ENCODE measurements around the gene PATJ. TPM values are rescaled to one million over a fixed set of nuclear protein-coding genes. Genes with fewer than 3 reads are reported as not detected.
"Not testable (repeated sequence)": the region's sequence is repeated elsewhere in the genome, so short reads cannot be mapped to it uniquely, and the experiment has no call there.

Gene PATJ
- total RNA-seq, 1 donor from 2014 or later: 121 TPM

GRCh38 chr1:62196086-62196690 lies 453.9 kb downstream of the PATJ start:
- DNase-seq (ENCODE audit: missing footprints): no peak
- intact Hi-C loops (cut with DNase I): no loop called here
- ATAC-seq: no peak

GRCh38 chr1:62198069-62198780 lies 455.9 kb downstream of the PATJ start:
- ATAC-seq (no peak), DNase-seq (ENCODE audit: missing footprints) (no peak)
- intact Hi-C loops (cut with DNase I): no loop called here

GRCh38 chr1:62198781-62199125 lies 456.5 kb downstream of the PATJ start:
- intact Hi-C loops (cut with DNase I): no loop called here
- DNase-seq (ENCODE audit: missing footprints) (no peak), ATAC-seq (no peak)

GRCh38 chr1:62207187-62207586 lies 464.9 kb downstream of the PATJ start:
- intact Hi-C loops (cut with DNase I): no loop called here
- DNase-seq (ENCODE audit: missing footprints) (no peak), ATAC-seq (no peak)

GRCh38 chr1:62208087-62208486 lies 465.8 kb downstream of the PATJ start:
- DNase-seq (ENCODE audit: missing footprints) (no peak), ATAC-seq (no peak)
- intact Hi-C loops (cut with DNase I): no loop called here

GRCh38 chr1:62208970-62209369 lies 466.7 kb downstream of the PATJ start:
- ATAC-seq: no peak
- intact Hi-C loops (cut with DNase I): no loop called here
- no peak for DNase-seq (ENCODE audit: missing footprints)

GRCh38 chr1:62209931-62210595 lies 467.8 kb downstream of the PATJ start:
- ATAC-seq: no peak
- no peak for DNase-seq (ENCODE audit: missing footprints)
- intact Hi-C loops (cut with DNase I): no loop called here

GRCh38 chr1:62210960-62211359 lies 468.7 kb downstream of the PATJ start:
- DNase-seq (ENCODE audit: missing footprints) (no peak), ATAC-seq (no peak)
- intact Hi-C loops (cut with DNase I): no loop called here

GRCh38 chr1:62212411-62212810 lies 470.1 kb downstream of the PATJ start:
- no peak for DNase-seq (ENCODE audit: missing footprints)
- intact Hi-C loops (cut with DNase I): no loop called here
- no peak for ATAC-seq

- ATAC-seq: no peak
- intact Hi-C loops (cut with DNase I): no loop called here
- no peak for DNase-seq (ENCODE audit: missing footprints)
Observed at GRCh38 chr1:62213075-62213914, 471.0 kb downstream of the PATJ start.

GRCh38 chr1:62218604-62219003 lies 476.3 kb downstream of the PATJ start:
- ATAC-seq: no peak
- intact Hi-C loops (cut with DNase I): no loop called here
- no peak for DNase-seq (ENCODE audit: missing footprints)

- DNase-seq (ENCODE audit: missing footprints); intact Hi-C loops (cut with DNase I); ATAC-seq: not testable (repeated sequence)
Observed at GRCh38 chr1:62220456-62220855, 478.2 kb downstream of the PATJ start.

- DNase-seq (ENCODE audit: missing footprints) (no peak), ATAC-seq (no peak)
- intact Hi-C loops (cut with DNase I): no loop called here
Observed at GRCh38 chr1:62221171-62221570, 478.9 kb downstream of the PATJ start.

- ATAC-seq (no peak), DNase-seq (ENCODE audit: missing footprints) (no peak)
- intact Hi-C loops (cut with DNase I): no loop called here
Observed at GRCh38 chr1:62222321-62222720, 480.0 kb downstream of the PATJ start.

GRCh38 chr1:62224182-62224581 lies 481.9 kb downstream of the PATJ start:
- ATAC-seq (no peak), DNase-seq (ENCODE audit: missing footprints) (no peak)
- intact Hi-C loops (cut with DNase I): no loop called here

GRCh38 chr1:62227496-62227895 lies 485.2 kb downstream of the PATJ start:
- ATAC-seq (no peak), DNase-seq (ENCODE audit: missing footprints) (no peak)
- intact Hi-C loops (cut with DNase I): no loop called here

Measured in Right ventricle myocardium inferior (tissue), 1 donor.